ENCODE results near the gene SNAP47. TPM values are rescaled to one million over a fixed set of nuclear protein-coding genes. Genes with fewer than 3 reads are reported as not detected.

The SNAP47 gene
- polyA plus RNA-seq, 3 donors from 2014 or later, result 37.0 to 44.9 (median 37.7) TPM

Other genes with a start within 250 kb of the SNAP47 start
- gene ZNF678, start 171.9 kb upstream of the SNAP47 start, polyA plus RNA-seq, result 1 to 10 TPM; 2.1 to 6.4 (median 4.9) TPM
- 10 to 100 TPM; 22.3 to 25.9 (median 25.0) TPM for gene JMJD4, start 133 bp upstream of the SNAP47 start, polyA plus RNA-seq
- not detected for gene PRSS38, start 80.2 kb downstream of the SNAP47 start, polyA plus RNA-seq
- gene WNT9A, start 212.5 kb downstream of the SNAP47 start, polyA plus RNA-seq, result not detected

All from immature natural killer cell (primary cell).